Activated effector memory CD4-positive, alpha-beta T cell treated with Interleukin-2 at 50 U/mL for 16 hours (primary cell): ENCODE measurements around the gene PREX1.

Source experiments
- DNase-seq: peaks from one replicate; pipeline ENCODE4 v3.0.0-alpha.2; 2020

PREX1 gene

GRCh38 chr20:48649104-48649626, 178.6 kb downstream of the PREX1 start:
- no peak for DNase-seq

- no peak for DNase-seq
These were observed 179.2 kb downstream of the PREX1 start for GRCh38 chr20:48648482-48649051.

GRCh38 chr20:48647858-48648257, 179.9 kb downstream of the PREX1 start:
- no peak for DNase-seq

- DNase-seq = no peak
These were observed 182.1 kb downstream of the PREX1 start for GRCh38 chr20:48645666-48646065.

- DNase-seq = no peak
These were observed 183.4 kb downstream of the PREX1 start for GRCh38 chr20:48644286-48644828.

- no peak for DNase-seq
These were observed 185.5 kb downstream of the PREX1 start for GRCh38 chr20:48642105-48642880.

- no peak for DNase-seq
These were observed 186.9 kb downstream of the PREX1 start for GRCh38 chr20:48640871-48641270.

- DNase-seq = no peak
These were observed 187.9 kb downstream of the PREX1 start for GRCh38 chr20:48639899-48640298.

- DNase-seq = no peak
These were observed 189.3 kb downstream of the PREX1 start for GRCh38 chr20:48638546-48638945.

GRCh38 chr20:48637461-48637860, 190.3 kb downstream of the PREX1 start:
- DNase-seq = no peak

GRCh38 chr20:48636301-48636700, 191.5 kb downstream of the PREX1 start:
- DNase-seq = no peak

GRCh38 chr20:48635791-48636267, 192.0 kb downstream of the PREX1 start:
- peak; percentile 53 for DNase-seq

GRCh38 chr20:48635361-48635760, 192.4 kb downstream of the PREX1 start:
- no peak for DNase-seq

GRCh38 chr20:48634641-48635040, 193.2 kb downstream of the PREX1 start:
- no peak for DNase-seq

- DNase-seq = no peak
These were observed 194.1 kb downstream of the PREX1 start for GRCh38 chr20:48633620-48634257.

- DNase-seq = no peak
These were observed 194.8 kb downstream of the PREX1 start for GRCh38 chr20:48632825-48633619.

GRCh38 chr20:48632017-48632824, 195.6 kb downstream of the PREX1 start:
- no peak for DNase-seq

- DNase-seq = no peak
These were observed 196.4 kb downstream of the PREX1 start for GRCh38 chr20:48631114-48632016.

- no peak for DNase-seq
These were observed 197.3 kb downstream of the PREX1 start for GRCh38 chr20:48630342-48631075.

- DNase-seq = no peak
These were observed 197.9 kb downstream of the PREX1 start for GRCh38 chr20:48629960-48630315.
